Stimulated activated CD8-positive, alpha-beta memory T cell treated with anti-CD3 and anti-CD28 coated beads, Interleukin-7, amount 100 ng/mL, for 48 hours (primary cell): ENCODE results near the gene TANC1.
"Not testable (repeated sequence)": the region's sequence is repeated elsewhere in the genome, so short reads cannot be mapped to it uniquely, and the experiment has no call there.

Experiments
- DNase-seq, 2 donors: peaks; one replicate each; pipeline ENCODE4 v3.0.0-alpha.2; 2020; ENCODE audit warnings: low read depth in 1 of 2; ENCODE audit errors: extremely low read depth in 1 of 2

TANC1 gene

GRCh38 chr2:159022019-159022418, 53.6 kb downstream of the TANC1 start:
- no peak for DNase-seq

GRCh38 chr2:159026170-159026569, 57.7 kb downstream of the TANC1 start:
- no peak for DNase-seq

- no peak for DNase-seq
These were observed 60.3 kb downstream of the TANC1 start for GRCh38 chr2:159028776-159029175.

- no peak for DNase-seq
These were observed 61.5 kb downstream of the TANC1 start for GRCh38 chr2:159029936-159030335.

GRCh38 chr2:159030674-159031380, 62.4 kb downstream of the TANC1 start:
- no peak for DNase-seq

- DNase-seq, result no peak
These were observed 63.7 kb downstream of the TANC1 start for GRCh38 chr2:159032146-159032545.

- DNase-seq, result no peak
These were observed 64.1 kb downstream of the TANC1 start for GRCh38 chr2:159032580-159032979.

GRCh38 chr2:159034713-159035112, 66.3 kb downstream of the TANC1 start:
- DNase-seq, result no peak

- DNase-seq, result no peak
These were observed 67.5 kb downstream of the TANC1 start for GRCh38 chr2:159035790-159036411.

GRCh38 chr2:159036461-159036860, 68.0 kb downstream of the TANC1 start:
- not testable (repeated sequence) for DNase-seq

- not testable (repeated sequence) for DNase-seq
These were observed 72.9 kb downstream of the TANC1 start for GRCh38 chr2:159041328-159041727.

- no peak for DNase-seq
These were observed 73.8 kb downstream of the TANC1 start for GRCh38 chr2:159042115-159042850.

GRCh38 chr2:159043710-159044109, 75.3 kb downstream of the TANC1 start:
- DNase-seq, result no peak

GRCh38 chr2:159044804-159045286, 76.4 kb downstream of the TANC1 start:
- DNase-seq, result no peak

- DNase-seq, result no peak
These were observed 77.4 kb downstream of the TANC1 start for GRCh38 chr2:159045545-159046454.

- DNase-seq, result no peak
These were observed 78.5 kb downstream of the TANC1 start for GRCh38 chr2:159046966-159047365.

- no peak for DNase-seq
These were observed 82.0 kb downstream of the TANC1 start for GRCh38 chr2:159050426-159050825.

- DNase-seq, result no peak
These were observed 82.7 kb downstream of the TANC1 start for GRCh38 chr2:159051133-159051532.

- DNase-seq, result no peak
These were observed 83.2 kb downstream of the TANC1 start for GRCh38 chr2:159051661-159052060.

GRCh38 chr2:159052157-159052601, 83.7 kb downstream of the TANC1 start:
- no peak for DNase-seq
